Activated CD8-positive, alpha-beta memory T cell treated with anti-CD3 and anti-CD28 coated beads for 48 hours (primary cell): Measurements from ENCODE around the gene WRAP53.
"Not testable (repeated sequence)": the region's sequence is repeated elsewhere in the genome, so short reads cannot be mapped to it uniquely, and the experiment has no call there.

Experiments
- DNase-seq, 3 experiments: peaks; one replicate each; pipeline ENCODE4 v3.0.0-alpha.2; 2020; ENCODE audit warnings: low read depth in 2 of 3, low spot score in 2 of 3

Gene WRAP53

DNA sequence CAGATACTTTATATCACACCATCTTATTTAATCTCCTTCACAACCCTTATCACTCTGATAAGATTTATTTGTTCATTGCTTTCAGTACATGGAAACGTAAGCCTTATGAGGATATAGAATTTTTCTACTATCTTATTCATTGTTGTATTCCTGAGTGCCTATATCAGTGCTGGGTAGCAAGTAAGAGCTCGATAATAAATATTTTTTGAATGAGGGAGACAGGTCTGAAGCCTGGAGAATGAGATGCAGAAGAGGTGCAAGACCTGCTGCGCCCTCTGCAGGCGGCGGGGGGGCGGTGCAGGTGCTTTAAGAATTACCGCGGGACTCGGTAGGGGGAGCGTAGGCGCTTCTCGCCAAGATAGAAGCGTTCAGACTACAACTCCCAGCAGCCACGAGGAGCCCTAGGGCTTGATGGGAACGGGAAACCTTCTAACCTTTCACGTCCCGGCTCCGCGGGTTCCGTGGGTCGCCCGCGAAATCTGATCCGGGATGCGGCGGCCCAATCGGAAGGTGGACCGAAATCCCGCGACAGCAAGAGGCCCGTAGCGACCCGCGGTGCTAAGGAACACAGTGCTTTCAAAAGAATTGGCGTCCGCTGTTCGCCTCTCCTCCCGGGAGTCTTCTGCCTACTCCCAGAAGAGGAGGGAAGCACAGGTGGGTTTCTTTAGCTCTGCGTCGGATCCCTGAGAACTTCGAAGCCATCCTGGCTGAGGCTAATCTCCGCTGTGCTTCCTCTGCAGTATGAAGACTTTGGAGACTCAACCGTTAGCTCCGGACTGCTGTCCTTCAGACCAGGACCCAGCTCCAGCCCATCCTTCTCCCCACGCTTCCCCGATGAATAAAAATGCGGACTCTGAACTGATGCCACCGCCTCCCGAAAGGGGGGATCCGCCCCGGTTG lies at the start of gene WRAP53:
TSS of gene WRAP53 (plus strand) at position 570 of the 900 bp plus-strand sequence. CDS start at position 742, 172 bp downstream.
- peak; percentile 87 to 94 (median 92) for DNase-seq

DNA sequence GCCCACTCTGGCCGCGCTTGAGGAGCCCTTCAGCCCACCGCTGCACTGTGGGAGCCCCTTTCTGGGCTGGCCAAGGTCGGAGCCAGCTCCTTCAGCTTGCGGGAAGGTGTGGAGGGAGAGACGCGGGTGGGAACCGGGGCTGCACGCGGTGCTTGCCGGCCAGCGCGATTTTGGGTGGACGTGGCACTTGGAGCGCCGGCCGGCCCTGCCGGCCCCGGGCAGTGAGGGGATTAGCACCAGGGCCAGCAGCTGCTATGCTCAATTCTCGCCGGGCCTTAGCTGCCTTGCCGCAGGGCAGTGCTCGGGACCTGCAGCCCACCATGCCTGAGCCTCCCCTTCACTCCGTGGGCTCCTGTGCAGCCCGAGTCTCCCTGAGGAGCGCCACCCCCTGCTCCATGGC lies 47.5 kb upstream of the WRAP53 start:
- DNase-seq: no peak

DNA sequence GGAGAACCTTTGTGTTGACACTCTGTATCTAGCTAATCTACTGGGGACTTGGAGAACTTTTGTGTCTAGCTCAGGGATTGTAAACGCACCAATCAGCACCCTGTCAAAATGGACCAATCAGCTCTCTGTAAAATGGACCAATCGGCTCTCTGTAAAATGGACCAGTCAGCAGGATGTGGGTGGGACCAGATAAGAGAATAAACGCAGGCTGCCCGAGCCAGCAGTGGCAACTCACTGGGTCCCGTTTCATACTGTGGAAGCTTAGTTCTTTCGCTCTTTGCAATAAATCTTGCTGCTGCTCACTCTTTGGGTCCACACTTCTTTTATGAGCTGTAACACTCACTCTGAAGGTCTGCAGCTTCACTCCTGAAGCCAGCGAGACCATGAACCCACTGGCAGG lies 46.6 kb upstream of the WRAP53 start:
- DNase-seq: not testable (repeated sequence)

DNA sequence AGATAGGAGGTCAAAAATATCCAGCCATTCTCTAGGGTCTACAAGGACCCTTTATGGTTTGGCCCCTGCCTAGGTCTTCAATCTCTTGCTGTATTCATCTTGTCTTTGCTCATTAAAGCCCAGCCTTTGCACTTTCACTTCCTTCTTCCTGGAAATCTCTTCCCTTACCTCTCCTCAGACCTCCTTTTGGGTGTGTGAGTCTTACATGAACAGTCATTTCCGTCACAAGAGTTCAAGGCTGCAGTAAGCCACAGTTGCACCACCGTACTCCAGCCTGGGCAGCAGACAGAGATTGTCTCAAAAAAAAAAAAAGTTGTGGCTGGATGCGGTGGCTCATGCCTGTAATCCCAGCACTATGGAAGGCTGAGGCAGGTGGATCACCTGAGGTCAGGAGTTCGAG lies 43.5 kb upstream of the WRAP53 start:
- DNase-seq: no peak

DNA sequence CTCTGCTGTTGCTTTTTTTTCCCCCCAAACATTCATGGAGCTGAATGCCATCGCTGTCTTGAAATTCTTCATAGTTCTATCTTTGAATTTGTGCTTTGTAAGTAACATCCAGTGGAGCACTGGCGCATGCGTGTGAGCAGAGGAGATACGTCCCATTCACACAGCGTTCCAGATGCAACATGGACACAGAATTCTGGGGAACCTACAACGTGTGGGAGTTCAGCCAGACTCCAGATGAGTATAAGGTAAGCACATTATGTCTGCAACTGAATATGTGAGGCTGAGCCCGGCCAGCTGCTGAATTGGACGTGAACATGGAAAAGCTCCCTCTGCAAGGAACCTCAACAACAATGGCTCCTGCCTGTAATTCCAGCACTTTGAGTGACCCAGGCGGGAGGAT lies 41.8 kb upstream of the WRAP53 start:
- no peak for DNase-seq

DNA sequence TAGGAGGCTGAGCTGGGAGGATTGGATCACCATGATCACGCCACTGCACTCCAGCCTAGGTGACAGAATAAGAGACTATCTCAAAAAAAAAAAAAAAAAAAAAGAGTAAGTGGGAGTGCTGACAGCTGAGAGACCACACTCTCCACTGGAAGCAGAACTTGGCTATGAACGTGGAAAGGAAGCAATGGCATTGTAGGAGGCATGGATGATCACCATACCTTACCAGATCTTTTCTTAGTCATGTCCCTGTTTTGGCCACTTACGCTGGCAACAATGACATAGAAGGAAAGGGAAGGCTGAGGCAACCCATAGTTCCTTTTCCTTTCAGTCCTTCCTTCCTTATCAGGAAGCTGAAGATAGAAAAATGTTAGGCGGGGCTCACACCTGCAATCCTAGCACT lies 41.3 kb upstream of the WRAP53 start:
- no peak for DNase-seq

DNA sequence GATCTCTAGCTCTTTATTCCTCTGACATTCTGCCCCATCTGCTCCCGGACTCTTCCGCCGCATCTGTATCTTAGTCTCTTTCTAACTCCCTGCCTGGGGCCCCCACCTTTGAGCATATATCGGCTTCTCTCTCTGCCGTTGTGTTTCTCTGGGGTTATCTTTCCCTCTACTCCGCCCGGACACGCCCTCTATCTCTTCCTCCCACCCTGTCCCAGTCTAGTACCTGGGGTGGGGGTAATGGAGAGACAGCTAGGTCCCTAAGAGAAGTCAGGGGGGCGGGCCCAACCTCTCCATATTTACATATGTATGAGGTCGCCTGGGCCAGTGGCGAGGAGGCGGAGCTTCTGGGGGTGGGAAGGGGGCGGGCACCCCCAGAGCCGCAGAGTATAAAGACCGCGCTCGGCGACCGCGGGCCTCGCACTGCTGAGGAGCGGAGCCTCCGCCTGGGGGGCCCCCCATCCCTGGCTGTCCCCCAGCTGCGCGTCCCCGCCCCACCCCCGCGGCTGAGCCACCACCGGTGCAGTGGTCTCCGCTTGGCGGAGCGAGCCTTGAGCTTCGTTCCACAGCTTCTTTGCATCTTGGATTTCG lies 37.7 kb upstream of the WRAP53 start, which contains the start of gene ATP1B2:
TSS of gene ATP1B2 (plus strand) at position 418 of the 588 bp plus-strand sequence. CDS start 593 bp downstream, outside the sequence.
- DNase-seq: peak; percentile 39 to 44 (median 42)

DNA sequence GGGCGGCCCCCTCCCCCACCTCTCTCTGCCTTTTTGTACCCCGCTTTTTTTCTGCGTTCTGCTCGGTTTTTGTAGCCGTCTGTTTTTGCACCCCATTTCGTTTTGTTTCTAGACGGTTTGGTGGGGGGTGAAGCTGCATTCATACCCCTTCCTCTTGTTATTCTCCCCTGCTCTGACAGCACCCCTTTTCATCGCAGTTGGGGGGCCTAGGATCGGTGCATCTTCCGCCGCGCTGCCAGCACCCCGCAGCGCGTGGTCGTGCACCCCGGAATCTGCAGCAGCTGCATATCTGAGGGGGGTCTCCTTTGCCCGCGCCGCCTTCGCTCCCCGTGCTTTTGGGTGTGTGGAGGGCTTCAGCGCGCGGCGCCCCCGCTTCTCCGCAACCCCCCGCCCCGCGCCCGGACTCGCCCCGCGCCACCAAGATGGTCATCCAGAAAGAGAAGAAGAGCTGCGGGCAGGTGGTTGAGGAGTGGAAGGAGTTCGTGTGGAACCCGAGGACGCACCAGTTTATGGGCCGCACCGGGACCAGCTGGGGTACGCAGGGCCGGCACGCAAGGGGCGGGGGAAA lies 37.1 kb upstream of the WRAP53 start:
- no peak for DNase-seq

DNA sequence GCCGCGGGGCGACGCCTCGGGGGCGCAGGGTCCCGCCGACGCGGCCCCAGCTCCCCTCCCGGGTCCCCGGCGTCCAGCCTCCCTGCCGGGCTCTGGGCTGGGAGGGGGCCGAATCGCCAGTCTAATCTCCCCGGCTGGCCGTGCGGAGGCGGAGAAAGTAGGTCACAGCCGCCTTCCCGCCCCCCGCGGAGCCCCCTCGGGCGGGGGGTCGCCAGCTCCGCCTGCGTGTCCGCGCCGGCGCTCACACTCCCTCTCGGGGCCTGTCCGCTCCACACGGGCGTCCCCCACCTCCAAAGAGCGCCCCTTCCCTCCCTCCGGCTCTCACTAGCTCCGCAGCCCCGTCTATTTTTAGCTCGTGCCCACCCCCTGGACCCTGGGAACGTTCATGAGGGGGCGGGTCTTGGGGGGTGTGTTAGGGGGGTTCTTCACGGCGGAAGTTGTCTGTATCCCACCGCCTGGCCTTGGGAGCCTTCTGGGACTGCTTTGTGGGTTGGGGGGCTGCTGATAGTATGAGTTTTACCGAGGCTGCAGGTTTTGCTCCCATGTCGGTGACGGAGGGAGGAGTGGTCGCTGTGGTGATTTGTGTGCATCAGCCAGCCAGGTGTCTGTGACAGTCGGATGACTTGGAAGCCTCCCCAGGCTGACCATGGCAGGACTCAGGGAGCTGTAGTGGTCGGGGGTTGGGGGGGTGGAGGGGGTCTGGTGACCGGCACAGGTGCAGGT lies 36.5 kb upstream of the WRAP53 start:
- no peak for DNase-seq

DNA sequence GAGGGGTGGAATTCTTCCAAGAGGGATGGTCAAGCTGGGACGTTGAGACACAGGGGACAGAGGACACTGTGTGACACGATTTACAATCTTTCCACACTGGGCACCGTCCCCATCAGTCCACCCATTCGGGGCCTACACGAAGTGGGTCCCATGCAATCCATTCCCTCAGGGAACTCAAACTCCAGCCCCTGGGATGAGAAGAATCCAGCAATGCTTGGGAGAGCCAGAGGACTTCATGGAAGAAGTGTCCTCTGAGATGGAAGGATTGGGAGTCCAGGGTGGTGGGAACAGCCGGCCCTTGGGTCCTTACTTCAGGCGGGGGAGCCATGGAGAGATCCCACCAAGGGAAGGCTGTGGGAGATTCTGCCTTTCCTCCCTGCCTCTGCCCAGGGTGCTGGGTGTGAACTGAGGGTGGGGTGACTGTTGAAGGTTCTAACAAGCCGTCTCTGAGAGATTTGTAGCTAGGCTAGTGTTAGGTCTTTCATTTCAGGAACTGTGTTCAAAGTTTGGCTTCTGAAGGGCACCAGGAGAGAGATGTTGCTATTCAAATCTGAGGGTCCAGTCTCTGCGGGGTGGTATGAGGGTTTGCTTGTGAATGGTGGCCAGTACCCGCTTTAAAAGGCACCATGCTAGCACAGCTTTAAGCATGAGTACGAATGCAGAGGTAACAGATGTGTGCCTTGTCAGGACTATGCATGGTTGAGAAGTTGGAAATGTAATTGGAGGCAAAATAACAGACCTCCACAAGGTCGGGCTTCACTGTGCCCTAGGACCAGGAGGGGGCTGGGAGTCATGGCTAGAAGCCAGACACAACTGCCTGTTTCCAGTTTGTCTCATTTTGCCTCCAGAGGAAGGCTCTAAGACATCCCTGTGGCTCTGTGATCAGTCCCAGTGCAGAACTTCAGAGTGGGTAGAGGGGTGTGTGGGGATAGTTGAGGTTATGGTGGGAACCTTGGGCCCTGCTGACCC lies 35.6 kb upstream of the WRAP53 start:
- no peak for DNase-seq

DNA sequence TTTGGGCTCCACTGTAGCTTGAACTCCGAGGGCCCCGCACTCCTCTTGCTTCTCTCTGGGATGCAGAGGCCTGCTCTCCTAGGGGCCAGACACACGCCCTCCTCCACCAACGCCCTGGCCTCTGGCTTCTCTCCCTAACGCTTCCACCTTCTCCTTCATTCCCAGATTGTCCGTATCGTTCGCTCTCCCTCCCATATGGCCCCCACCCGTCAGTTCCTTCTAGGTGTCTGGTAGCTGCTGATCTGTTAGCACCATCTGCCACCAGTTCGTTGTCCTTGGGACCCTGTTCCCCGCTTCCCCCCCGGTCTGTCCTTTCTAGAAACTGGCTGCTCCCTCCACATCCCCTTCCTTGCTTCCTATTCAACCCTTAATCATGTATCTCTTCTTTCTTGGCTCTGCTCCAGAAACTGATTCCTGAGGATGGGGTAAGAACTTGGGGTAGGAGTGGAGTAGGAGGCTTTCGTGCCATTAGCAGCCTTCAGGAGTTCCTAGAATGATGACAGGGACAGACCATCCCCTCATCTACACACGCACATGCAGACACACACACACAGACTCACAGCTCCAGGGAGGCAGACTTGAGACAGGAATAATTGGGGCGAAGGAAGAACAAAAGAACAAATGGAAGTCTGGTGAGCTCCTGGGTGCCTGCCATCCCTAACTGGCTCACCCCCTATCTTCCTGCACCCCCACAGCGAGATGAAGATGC lies 33.3 kb upstream of the WRAP53 start:
- no peak for DNase-seq

DNA sequence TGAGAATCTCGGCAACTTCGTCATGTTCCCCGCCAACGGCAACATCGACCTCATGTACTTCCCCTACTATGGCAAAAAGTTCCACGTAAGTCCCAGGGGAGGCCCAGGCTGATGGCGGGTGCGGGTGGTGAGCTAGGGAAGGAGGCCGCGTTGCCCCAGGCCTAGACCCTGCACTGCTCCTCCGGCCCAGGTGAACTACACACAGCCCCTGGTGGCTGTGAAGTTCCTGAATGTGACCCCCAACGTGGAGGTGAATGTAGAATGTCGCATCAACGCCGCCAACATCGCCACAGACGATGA lies 32.8 kb upstream of the WRAP53 start:
- no peak for DNase-seq

DNA sequence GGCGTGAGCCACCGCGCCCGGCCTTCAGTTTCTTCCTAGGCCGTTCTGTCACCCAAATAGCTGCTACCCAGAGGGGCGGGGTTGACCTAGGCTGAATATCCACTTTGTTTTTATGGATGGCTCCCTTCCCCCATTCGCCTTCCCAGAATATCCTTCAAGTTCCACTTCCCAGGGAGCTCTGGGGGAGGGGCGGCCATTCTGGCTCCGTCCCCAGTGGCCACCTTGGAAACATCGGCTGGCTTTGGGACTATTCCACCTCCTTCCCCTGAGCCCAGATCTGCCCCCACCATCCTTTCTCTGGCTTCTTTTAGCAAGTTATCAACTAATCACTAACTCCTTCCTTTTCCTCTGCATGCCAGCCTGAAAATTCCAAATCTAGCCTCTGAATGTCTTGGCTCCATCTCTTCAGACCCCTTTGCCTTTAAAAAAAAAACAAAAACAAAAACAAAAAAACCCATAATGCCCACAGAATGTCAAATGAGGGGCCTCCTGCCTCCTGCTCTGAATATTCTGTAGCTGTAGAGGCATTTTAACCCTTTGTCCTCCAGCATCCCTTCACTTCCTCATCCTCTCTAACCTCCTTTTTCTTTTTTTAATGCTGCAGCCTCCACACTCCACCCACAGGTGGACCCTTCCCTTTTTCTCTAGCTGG lies 31.2 kb upstream of the WRAP53 start:
- DNase-seq: no peak

DNA sequence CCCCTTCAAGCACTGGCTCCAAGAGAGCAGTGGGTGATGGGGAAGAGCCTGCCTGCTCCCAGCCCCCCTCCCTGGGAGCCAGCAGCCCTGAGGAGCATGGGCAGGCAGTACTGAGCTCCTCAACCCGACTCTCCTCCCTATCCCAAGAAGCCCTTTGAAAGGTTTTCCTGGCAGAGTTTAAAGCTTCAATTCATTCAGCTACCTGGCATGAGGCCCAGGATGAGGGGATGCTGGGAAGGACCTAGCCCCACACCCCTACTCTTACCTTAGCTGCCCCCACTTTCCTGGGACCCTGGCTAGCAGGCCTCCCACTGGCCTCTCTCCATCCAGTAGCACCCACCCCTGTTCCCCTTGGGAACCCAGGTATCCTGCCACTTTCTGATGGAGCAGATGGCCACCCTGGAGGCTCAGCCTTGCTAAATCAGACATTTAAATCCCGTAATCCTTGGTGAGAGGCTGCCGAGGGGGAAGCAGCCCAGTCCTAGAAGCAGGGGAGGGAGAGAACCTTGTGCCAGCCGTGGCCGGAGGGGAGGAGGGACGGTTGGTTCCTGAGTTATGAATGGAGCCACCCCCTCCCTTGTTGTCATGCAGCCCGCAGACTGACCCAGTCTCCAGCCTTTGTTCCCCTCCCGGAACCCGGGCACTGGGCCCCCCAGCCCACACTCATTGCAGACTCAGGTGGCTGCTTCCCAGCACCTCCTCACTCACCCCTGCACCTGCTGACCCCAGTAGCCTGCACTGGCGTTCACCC lies 20.4 kb upstream of the WRAP53 start:
- DNase-seq: no peak

DNA sequence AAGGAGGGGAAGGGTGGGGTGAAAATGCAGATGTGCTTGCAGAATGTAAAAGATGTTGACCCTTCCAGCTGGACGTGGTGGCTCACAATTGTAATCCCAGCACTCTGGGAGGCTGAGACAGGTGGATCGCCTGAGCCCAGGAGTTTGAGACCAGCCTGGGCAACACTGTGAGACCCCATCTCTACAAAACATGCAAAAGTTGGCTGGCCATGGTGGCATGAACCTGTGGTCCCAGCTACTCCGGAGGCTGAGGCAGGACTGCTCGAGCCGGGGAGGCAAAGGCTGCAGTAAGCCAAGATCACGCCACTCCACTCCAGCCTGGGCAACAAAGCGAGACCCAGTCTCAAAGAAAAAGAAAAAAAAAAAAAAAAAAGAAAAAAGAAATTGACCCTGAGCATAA lies 19.8 kb upstream of the WRAP53 start:
- DNase-seq: no peak

DNA sequence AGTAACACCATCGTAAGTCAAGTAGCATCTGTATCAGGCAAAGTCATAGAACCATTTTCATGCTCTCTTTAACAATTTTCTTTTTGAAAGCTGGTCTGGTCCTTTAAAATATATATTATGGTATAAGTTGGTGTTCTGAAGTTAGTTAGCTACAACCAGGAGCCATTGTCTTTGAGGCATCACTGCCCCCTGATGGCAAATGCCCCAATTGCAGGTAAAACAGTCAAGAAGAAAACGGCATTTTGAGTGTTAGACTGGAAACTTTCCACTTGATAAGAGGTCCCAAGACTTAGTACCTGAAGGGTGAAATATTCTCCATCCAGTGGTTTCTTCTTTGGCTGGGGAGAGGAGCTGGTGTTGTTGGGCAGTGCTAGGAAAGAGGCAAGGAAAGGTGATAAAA lies 15.0 kb upstream of the WRAP53 start:
- peak in 1 of 3 experiments; percentile 37 for DNase-seq

DNA sequence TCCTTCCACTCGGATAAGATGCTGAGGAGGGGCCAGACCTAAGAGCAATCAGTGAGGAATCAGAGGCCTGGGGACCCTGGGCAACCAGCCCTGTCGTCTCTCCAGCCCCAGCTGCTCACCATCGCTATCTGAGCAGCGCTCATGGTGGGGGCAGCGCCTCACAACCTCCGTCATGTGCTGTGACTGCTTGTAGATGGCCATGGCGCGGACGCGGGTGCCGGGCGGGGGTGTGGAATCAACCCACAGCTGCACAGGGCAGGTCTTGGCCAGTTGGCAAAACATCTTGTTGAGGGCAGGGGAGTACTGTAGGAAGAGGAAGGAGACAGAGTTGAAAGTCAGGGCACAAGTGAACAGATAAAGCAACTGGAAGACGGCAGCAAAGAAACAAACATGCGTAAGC lies 13.3 kb upstream of the WRAP53 start:
- no peak for DNase-seq

DNA sequence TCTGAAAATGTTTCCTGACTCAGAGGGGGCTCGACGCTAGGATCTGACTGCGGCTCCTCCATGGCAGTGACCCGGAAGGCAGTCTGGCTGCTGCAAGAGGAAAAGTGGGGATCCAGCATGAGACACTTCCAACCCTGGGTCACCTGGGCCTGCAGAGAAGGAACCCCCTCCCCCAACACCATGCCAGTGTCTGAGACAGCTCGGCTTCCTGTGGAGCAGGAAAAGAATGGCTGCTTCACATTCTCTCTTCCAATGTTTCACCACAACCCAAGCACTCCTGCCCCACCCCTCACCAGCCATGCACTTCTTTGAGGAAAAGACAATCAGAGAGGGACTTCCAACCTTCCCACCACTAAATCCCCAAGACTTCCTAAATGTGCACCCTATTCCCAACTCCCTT lies 11.7 kb upstream of the WRAP53 start:
- no peak for DNase-seq
